HT-29 (cell line): ENCODE data around the gene ATM. TPM values are rescaled to one million over a fixed set of nuclear protein-coding genes. Genes with fewer than 3 reads are reported as not detected.
"Not testable (repeated sequence)": the region's sequence is repeated elsewhere in the genome, so short reads cannot be mapped to it uniquely, and the experiment has no call there.

ENCODE experiments used
- DNase-seq: peaks from one replicate; pipeline ENCODE4 v3.0.0-alpha.2; 2015; ENCODE audit warnings: low spot score
- total RNA-seq: library from RNA; depleted of rRNA; stranded (reverse); fragments of >200 nt; shearing (Covaris generic); gene quantifications from 2 replicates; pipeline ENCODE4 v1.2.3, GENCODE V29; 2014

ATM gene
- total RNA-seq, 1 experiment from 2014 or later: 26.1 TPM

DNA sequence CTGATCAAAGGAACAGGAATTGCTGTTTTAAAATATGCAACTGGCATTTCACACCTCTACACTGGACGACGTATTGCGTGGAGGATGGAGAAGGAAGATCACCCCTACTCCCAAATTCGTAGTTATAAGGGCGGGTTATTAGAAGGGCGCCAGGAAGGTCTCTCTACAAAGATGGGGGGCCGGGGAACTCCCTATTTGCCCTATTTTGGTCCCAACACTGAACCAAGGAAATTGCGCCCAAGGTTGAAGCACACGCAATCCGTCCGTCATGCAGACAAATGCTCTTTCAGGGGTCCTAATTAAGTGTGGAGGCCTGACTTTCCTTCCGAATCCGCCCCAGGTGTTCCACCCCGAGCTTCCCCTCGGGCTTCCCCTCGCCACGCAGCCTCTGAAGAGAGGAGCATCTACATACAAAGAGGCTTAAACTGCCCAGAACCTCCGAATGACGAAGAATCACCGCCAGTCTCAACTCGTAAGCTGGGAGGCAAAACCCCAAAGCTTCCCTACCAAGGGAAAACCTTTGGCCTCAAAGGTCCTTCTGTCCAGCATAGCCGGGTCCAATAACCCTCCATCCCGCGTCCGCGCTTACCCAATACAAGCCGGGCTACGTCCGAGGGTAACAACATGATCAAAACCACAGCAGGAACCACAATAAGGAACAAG lies 825 bp upstream of the ATM start:
- DNase-seq: peak; percentile 42

DNA sequence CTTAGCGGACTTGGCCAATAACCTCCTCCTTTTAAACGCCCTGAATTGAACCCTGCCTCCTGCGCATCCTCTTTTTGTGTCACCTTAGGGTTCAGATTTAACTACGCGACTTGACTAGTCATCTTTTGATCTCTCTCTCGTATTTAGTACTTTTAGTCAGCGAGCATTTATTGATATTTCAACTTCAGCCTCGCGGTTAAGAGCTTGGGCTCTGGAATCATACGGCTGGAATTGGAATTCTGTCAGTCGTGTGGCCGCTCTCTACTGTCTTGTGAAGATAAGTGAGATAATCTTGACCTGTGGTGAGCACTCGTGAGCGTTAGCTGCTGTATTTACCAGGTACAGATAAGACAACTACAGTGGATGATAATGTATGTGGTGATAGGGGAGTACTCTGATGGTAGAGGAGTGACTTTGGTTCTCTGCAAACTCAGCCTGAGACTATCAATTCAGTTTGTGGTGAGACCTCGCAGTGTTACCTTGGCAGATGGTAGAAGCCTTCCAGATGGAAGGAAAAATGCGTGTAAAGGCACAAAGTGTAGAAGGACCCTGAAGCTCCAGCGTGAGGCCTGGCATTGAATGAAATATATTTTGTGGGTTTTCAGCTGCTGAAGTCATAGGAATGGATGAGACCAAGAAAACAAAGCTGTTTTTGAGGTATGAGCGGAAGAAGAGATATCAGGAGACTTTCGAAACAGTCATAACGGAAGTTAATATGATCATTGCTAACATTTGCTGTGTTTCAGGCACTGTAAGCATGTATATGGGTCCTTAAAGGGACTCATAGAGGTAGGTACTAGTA lies 682 bp downstream of the ATM start:
- DNase-seq: no peak

DNA sequence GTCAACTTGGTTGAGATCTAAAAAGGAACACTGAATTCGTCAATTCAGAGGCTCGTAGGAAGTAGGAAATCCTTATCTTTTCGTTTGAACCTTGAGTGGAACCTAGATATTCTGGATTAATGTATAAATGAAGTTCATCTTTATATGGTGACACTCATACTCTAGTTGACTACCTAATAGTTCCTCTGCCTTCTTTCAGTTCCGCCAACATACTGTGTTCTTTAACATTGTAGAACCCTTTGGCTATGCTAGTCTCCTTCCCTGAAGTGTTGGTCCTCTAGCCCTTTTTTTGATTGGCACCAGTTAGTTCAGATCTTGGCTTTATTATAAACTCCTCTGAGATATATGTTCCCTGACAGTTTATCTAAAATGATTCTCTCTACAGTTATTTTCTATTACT lies 1.5 kb downstream of the ATM start:
- no peak for DNase-seq

DNA sequence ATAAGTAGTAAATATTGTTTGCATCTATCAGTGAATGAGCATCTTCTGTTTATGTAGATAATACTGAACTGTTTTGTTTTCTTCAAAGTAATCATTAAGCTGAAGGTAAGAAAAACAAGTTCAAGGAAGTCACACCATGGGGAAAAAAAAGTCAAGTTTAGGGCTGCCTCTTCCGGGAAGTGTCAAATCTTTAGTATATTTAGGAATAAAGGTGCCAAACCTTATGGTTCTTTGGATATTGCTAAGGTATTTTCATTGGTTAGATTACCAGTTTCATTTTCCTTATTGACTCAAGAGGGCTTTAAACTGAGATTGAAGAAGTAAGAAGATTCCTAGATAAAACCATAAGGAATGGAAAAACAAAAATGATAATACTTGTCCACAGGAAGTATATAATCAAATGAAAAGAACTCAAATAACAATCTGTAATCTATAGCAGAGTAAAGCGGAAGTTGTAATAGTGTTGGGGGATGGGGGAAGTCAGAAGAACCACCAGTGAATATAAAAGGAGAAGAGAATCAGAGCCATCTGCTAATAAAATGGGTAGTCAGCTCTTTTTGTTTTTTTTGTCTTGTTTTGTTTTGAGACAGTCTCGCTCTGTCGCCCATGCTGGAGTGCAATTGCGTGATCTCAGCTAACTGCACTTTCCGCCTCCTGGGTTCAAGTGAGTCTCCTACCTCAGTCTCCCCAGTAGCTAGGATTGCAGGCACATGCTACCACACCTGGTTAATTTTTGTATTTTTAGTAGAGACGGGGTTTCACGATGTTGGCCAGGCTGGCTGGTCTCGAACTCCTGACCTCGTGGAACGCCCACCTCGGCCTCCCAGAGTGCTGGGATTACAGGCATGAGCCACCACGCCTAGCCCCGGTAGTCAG lies 2.3 kb downstream of the ATM start:
- no peak for DNase-seq

DNA sequence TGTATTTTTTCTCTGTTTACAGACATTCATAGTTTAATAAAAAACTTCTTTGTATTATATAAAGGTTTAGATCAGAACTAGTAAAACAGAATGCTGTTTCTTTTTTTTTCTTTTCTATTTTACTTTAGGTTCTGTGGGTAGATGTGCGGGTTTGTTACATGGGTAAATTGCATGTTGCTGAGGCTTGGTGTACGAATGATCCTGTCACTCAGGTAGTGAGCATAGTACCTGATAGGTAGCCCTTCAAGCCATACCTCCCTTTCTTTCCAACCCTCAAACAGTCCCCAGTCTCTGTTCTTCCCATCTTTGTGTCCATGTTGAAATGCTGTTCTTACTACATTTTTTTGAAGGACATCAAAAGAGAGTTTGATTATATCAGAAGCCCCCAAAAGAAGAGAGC lies 3.2 kb downstream of the ATM start:
- no peak for DNase-seq

DNA sequence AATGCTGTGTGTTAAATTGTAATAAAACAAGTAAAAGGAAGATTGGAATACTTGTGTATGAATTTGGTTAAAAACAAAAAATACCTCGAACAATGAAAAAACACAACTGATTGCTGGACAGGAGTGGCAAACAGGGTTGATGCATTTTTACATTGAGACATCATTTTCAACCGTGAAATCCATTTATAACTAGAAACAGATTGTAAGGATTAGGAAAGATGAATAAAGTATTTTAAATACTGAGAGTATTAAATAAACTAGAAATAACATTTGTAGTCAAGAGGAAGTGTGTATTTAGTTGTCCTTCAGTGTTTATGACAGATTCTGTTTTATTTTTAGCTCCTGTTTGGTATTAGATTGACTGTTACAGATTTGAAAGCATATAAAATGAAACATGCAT lies 5.4 kb downstream of the ATM start:
- DNase-seq: no peak

DNA sequence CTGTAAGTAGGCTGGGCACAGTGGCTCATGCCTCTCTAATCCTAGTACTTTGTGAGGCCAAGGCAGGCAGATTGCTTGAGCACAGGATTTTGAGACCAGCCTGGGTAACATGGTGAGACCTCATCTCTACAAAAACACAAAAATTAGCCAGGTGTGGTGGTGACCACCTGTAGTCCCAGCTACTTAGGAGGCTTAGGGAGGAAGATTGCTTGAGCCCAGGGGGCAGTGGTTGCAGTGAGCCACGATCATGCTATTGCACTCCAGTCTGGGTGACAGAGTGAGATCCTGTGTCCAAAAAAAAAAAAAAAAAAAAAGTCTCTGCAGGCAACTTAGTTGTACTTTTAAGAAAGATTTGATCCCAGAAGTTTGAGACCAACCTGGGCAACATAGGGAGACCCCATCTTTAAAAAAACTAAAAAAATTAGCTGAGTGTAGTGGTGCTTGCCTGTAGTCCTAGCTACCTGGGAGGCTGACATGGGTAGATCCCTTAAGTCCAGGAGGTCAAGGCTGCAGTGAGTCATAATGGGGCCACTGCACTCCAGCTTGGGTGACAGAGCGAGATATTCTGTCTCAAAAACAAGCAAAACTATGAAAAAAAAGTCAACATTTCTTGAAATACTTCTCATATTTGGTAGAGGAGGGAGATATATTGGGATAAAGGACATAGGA lies 10.5 kb downstream of the ATM start:
- DNase-seq: no peak

DNA sequence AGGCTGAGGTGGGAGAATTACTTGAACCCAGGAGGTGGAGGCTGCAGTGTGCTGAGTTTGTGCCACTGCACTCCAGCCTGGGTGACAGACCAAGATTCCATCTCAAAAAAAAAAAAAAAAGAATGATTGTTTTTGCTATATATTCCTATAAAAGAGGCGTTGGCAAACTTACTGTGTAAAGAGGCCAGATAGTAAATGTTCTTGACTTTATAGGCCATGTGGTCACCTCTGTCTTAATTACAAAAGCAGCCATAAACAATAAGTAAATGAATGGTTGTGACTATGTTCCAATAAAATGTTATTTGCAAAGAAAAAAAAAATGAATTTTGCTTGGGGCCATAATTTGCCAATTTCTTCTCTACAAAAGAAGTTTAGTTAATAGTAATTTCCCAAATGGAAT lies 12.3 kb downstream of the ATM start:
- DNase-seq: no peak

DNA sequence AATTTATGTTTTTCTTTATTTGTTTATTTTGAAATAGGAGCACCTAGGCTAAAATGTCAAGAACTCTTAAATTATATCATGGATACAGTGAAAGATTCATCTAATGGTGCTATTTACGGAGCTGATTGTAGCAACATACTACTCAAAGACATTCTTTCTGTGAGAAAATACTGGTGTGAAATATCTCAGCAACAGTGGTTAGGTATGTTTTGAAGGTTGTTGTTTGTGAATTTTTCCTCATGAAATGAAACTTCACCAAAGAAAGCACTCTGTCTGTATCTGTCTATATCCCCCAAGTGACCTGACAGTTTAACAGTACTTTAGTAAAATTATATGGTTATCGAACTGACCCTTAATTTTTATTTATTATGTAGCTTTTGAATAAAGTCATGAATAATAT lies 12.8 kb downstream of the ATM start:
- no peak for DNase-seq

DNA sequence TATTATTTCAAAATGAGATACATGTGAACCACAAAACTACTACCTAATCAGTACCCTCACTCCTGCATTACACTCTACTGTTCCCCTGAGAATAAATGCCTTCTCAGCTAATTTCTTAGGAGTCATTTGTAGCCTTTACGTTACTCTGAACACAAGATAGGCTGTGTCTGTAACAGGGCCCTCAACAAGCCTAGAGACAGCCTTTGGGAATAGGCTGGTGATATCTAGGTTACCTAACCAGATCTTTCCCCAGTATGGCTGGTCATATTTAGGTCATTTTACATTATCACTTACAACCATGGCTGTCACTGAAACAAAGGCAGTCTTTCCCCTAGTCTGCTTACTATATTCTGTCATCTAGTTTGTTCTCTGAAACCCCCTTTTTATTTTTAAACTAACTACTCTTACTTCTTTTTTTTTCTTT lies 14.2 kb downstream of the ATM start:
- DNase-seq: no peak

DNA sequence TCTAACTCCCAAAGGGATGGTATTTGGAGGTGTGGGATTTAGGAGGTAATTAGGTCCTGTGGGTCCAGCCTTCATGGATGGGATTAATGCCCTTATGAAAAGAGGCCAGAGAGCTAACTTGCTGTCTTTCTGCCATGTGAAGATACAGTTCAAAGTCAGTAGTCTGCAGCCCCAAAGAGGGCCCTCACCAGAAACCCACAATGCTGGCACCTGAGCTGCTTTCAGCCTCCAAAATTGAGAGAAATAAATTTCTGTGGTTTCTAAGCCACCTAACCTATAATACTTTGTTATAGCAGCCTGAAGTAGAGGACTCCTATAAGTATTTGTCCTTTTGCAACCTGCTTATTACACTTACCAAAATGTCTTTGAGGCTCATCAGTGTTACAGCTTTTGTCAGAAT lies 16.2 kb downstream of the ATM start:
- no peak for DNase-seq

DNA sequence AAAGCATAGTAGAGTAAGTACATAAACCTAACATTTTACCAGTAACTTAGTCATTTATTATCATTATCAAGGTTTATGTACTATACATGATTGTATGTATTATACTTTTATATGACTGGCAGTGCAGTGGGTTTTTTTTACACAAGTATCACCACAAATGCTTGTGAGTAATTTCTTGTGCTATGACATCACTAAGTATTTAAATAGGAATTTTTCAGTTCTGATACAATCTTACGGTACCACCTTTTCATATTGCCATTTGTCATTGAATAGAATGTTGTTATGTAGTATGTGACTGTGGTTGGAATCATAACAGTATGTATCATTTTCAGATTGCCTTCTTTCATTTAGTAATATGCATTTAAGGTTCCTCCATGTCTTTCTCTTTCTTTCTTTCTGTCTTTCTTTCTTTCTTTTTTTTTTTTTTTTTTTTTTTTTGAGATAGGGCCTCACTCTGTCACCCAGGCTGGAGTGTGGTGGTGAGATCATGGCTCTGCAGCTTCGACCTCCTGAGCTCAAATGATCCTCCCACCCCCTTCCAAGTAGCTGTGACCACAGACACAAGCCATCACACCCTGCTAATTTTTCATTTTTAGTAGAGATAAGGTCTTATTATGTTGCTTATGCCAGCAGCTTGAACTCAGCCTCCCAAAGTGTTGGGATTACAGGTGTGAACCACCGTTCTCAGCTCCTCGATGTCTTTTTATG lies 18.6 kb downstream of the ATM start:
- DNase-seq: no peak

DNA sequence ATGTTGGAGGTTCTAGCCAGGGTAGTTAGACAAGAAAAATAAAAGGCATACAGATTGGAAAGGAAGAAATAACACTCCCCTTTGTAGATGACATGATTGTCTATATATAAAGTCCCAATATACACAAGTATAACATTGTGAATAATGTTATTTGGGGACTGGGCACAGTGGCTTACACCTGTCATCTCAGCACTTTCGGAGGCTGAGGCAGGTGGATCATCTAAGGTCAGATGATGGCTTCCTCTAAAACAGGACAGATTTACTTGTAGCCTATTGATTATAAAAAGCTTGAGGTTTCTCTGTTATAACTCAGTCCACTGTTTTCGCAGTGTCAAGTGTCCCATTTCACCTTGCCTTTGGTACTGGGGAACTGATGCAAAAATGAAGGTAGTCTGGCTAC lies 19.6 kb downstream of the ATM start:
- no peak for DNase-seq

DNA sequence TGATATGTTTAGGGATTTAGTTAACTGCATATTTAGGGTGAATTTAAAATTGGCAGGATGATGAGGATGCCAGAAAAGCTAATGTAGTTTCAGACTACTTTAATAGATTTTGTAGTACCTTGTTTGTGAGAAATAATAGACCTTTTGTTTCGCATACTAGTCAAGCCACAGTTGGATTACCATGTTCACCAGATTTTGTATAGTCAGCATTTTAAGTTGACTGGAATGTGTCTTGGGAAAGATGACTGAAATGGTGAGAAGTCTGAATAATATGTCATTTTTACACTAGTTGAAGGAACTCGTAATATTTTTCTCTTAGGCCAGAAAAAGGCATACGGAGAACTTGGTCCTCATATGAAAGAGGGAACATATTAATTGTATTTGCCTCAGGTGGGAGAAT lies 23.4 kb downstream of the ATM start:
- DNase-seq: no peak

DNA sequence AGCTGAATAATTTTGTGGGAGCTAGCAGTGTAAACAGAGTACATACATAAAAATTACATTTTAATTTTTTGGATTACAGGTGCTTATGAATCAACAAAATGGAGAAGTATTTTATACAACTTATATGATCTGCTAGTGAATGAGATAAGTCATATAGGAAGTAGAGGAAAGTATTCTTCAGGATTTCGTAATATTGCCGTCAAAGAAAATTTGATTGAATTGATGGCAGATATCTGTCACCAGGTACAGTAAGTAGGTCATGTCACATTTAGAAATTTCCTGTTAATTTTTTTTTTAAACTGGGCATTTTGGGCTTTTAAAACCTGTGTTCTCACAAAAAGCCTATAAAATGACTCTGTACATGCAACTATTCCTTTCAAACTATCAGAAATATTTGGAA lies 24.0 kb downstream of the ATM start:
- DNase-seq: no peak

DNA sequence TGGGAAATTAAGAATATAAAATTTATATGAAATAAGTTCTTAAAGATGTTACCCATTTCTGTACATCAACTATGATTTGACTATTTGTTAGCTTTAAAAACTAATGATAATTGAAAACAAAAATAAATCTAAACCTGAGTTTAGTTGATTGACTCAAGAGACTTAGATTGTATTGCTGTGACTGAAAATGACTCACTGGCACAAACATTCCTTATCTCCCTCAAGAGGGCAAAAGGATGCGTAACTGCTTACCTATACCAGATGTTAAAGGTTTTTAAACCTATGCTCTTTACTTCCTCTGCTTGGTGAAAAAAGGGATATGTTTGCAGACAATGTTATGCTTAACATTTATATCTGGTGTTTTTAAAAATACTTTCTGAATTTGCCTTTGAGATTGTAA lies 30.3 kb downstream of the ATM start:
- DNase-seq: no peak

DNA sequence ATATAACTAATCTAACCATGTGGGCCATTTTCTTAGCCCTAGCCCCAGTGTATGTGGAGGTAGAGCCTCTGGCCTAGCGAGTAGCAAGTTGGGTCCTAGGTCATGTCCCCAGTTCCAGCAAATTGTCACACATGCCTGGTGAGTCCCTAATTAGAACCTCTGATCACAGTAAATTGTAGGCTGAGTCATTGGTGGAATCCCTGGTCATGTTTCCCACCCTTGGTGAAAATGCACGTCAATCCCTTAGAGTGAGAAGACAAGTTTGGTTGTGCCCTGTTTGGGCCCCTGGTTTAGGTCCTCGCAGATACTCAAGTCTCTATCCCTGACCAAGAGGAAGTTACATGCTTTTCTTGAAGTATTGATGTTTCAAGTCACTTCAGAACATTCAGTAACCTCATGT lies 46.7 kb downstream of the ATM start:
- no peak for DNase-seq

DNA sequence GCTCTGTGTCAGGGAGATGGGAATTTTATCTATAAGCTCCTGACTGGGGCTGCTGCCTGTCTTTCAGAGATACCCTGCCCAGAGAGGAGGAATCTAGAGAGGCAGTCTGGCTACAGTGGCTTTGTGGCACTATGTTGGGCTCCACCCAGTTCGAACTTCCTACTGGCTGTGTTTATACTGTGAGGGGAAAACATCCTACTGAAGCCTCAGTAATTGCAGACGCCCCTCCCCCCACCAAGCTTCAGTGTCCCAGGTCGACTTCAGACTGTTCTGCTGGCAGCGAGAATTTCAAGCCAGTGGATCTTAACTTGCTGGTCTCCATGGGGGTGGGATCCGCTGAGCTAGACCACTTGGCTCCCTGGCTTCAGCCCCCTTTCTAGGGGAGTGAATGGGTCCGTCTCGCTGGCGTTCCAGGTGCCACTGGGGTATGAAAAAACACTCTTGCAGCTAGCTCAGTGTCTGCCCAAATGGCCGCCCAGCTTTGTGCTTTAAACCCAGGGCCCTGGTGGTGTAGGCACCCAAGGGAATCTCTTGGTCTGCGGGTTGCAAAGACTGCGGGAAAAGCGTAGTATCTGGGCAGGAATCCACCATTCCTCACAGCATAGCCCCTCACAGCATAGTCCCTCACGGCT lies 54.2 kb downstream of the ATM start:
- DNase-seq: not testable (repeated sequence)

DNA sequence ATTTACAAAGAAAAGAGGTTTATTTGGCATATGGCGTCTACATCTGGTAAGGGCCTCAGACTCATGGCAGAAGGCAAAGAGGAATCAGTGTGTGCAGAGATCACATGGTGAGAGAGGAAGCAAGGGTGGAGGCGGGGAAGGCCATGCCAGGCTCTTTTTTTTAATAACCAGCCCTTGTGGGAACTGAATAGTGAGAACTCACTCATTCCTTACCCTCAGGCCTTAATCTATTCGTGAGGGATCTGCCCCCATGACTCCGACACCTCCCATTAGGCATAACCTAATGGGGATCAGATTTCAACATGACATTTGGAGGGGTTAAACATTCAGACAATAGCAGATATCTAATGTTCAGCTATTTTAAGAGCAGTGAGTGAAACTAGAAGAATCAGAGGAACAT lies 55.7 kb downstream of the ATM start:
- no peak for DNase-seq

DNA sequence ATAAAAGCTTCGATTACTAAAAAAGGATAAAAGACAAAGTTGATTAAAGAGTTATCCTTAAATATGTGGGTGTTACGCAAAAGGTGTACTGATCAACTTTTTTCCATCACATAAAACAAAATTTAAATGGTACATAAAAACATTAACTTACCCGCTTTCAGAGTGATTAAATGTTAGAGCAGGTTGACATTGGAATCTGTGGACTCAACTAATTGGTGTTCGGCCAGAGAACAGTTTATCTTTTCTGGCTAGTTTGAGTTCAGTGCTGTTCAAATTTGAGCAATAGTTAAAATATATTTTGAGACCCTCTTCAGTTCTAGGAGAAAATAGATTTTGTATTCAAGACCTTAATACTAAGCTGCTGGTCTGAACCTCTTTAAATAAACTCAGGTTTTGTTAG lies 56.1 kb downstream of the ATM start:
- DNase-seq: no peak

DNA sequence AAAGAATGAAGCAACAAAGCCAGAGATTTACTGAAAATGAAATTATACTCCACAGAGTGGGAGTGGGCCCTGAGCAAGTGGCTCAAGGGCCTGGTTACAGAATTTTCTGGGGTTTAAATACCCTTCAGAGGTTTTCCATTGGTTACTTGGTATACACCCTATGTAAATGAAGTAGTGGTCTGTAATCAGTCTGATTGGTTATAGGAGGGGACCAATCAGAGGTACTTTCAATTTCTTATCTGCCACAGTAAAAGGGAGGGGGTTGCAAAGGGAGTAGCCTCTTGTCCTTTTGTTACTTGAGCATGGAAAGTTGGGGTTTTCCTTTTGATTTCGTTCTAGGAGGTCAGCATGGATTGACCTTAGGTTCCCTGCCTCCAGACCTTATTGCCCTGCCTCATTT lies 63.5 kb downstream of the ATM start:
- no peak for DNase-seq
